SK-N-SH (cell line): ENCODE measurements around the gene CLIC5. TPM values are rescaled to one million over a fixed set of nuclear protein-coding genes. Genes with fewer than 3 reads are reported as not detected.
A peak's percentile ranks its signal among the peaks of the same experiment; 100 is the strongest.

Experiments
- CTCF ChIA-PET: fragments of 300-600, 350-600 bp; formaldehyde crosslinking; extraction: SDS; loops from one replicate; lab custom pipeline; 2021; lab: Yijun Ruan, JAX
- POLR2A ChIA-PET: fragments of 350-600 bp; sonication (Branson Sonifier 250); formaldehyde crosslinking; extraction: SDS; loops from one replicate; lab custom pipeline; 2020; ENCODE audit warnings: antibody characterized with exemption, inconsistent platforms; lab: Yijun Ruan, JAX
- DNase-seq: peaks from one replicate; pipeline ENCODE4 v3.0.0; 2012
- H2AFZ ChIP-seq: fragments of 200-600 bp; sonication (generic); 2 replicates; pipeline ENCODE4 v1.8.1; 2016; ENCODE audit warnings: antibody characterized with exemption, mild to moderate bottlenecking, low read depth
- H3F3A ChIP-seq: fragments of 200-600 bp; sonication (generic); replicated peaks from 2 replicates; pipeline ENCODE3; 2016; ENCODE audit warnings: antibody characterized with exemption, mild to moderate bottlenecking; ENCODE audit not compliant: insufficient read depth
- H3K27ac ChIP-seq, 2 experiments: fragments of 200-500 bp in 1 of 2; fragments of 200-600 bp in 1 of 2; sonication (Bioruptor generic) in 1 of 2; sonication (generic), shearing (Covaris generic) in 1 of 2; 2 replicates each; pipeline versions ENCODE4 v1.5.1 to v1.6.1; 2014 to 2016; ENCODE audit warnings: low read depth in 2 of 2, inconsistent platforms in 1 of 2, low read length in 1 of 2, mild to moderate bottlenecking in 1 of 2, mixed read lengths in 1 of 2
- H3K27me3 ChIP-seq: fragments of 200-600 bp; sonication (generic), shearing (Covaris generic); 2 replicates; pipeline ENCODE4 v1.6.1; 2016; ENCODE audit warnings: mixed run types; ENCODE audit not compliant: insufficient read depth
- H3K36me3 ChIP-seq, 2 experiments: fragments of 200-500 bp in 1 of 2; fragments of 200-600 bp in 1 of 2; sonication (Bioruptor generic) in 1 of 2; sonication (generic) in 1 of 2; replicated peaks in 1 of 2; 2 replicates each; pipeline versions ENCODE3 to v1.5.1; 2014 to 2016; ENCODE audit warnings: low read length in 1 of 2, mild to moderate bottlenecking in 1 of 2; ENCODE audit not compliant: insufficient read depth in 2 of 2, control insufficient read depth in 1 of 2
- H3K4me1 ChIP-seq, 2 experiments: fragments of 200-500 bp in 1 of 2; fragments of 200-600 bp in 1 of 2; sonication (Bioruptor generic) in 1 of 2; sonication (generic), shearing (Covaris generic) in 1 of 2; 2 replicates each; pipeline versions ENCODE4 v1.5.1 to v1.6.1; 2014 to 2016; ENCODE audit warnings: low read depth in 1 of 2, low read length in 1 of 2, mixed run types in 1 of 2; ENCODE audit not compliant: insufficient read depth in 2 of 2, control insufficient read depth in 1 of 2
- H3K4me2 ChIP-seq: fragments of 200-600 bp; sonication (generic), shearing (Covaris generic); 2 replicates; pipeline ENCODE4 v1.6.1; 2017; ENCODE audit warnings: mixed run types
- H3K4me3 ChIP-seq, 2 experiments: fragments of 200-500 bp in 1 of 2; fragments of 200-600 bp in 1 of 2; sonication (Bioruptor generic) in 1 of 2; sonication (generic), shearing (Covaris generic) in 1 of 2; 2 replicates each; pipeline versions ENCODE4 v1.5.1 to v1.8.1; 2014 to 2016; ENCODE audit warnings: low read depth in 2 of 2, inconsistent platforms in 1 of 2, low read length in 1 of 2, mild to moderate bottlenecking in 1 of 2, mixed read lengths in 1 of 2, moderate library complexity in 1 of 2
- H3K79me2 ChIP-seq: fragments of 200-600 bp; sonication (generic); 2 replicates; pipeline ENCODE4 v1.8.1; 2017; ENCODE audit warnings: mild to moderate bottlenecking; ENCODE audit not compliant: insufficient read depth
- H3K9ac ChIP-seq: fragments of 200-600 bp; sonication (generic); 2 replicates; pipeline ENCODE4 v1.6.1; 2017; ENCODE audit warnings: mixed run types
- H3K9me2 ChIP-seq: fragments of 200-600 bp; sonication (generic); 2 replicates; pipeline ENCODE4 v1.6.1; 2017; ENCODE audit warnings: mixed run types
- H3K9me3 ChIP-seq: fragments of 200-600 bp; sonication (generic); 2 replicates; pipeline ENCODE4 v1.6.1; 2017; ENCODE audit warnings: mixed run types, mild to moderate bottlenecking, moderate library complexity
- H4K20me1 ChIP-seq: fragments of 200-600 bp; sonication (generic); 2 replicates; pipeline ENCODE4 v1.6.1; 2017; ENCODE audit warnings: mild to moderate bottlenecking, mixed run types; ENCODE audit not compliant: insufficient read depth
- CHD2 ChIP-seq: fragments of 150-350 bp; IDR thresholded peaks from 2 replicates; pipeline ENCODE4 v1.6.1; 2018; ENCODE audit warnings: low read length; ENCODE audit not compliant: partially characterized antibody
- ELF1 ChIP-seq: IDR thresholded peaks from 2 replicates; pipeline ENCODE4 v1.4.0; 2012
- EP300 ChIP-seq, 2 experiments: IDR thresholded peaks; 2 replicates each; pipeline versions ENCODE4 v1.4.0 to v1.6.1; 2012; ENCODE audit warnings: borderline replicate concordance in 1 of 2, low read depth in 1 of 2, low read length in 1 of 2
- FOSL2 ChIP-seq: IDR thresholded peaks from 2 replicates; pipeline ENCODE4 v1.4.0; 2012; ENCODE audit warnings: low read depth, mild to moderate bottlenecking, moderate library complexity, borderline replicate concordance
- FOXJ3 ChIP-seq: sonication (generic); formaldehyde crosslinking; IDR thresholded peaks from 2 replicates; pipeline ENCODE4 v1.5.1; 2020; ENCODE audit warnings: mild to moderate bottlenecking, missing genetic modification reagents
- GATA2 ChIP-seq: sonication (generic); formaldehyde crosslinking; IDR thresholded peaks from 2 replicates; pipeline ENCODE4 v1.5.0; 2020; ENCODE audit warnings: mild to moderate bottlenecking, missing genetic modification reagents
- IRF3 ChIP-seq: fragments of 150-350 bp; IDR thresholded peaks from 2 replicates; pipeline ENCODE4 v1.6.1; 2016; ENCODE audit warnings: mild to moderate bottlenecking, low read depth, low read length
- JUND ChIP-seq: IDR thresholded peaks from 2 replicates; pipeline ENCODE4 v1.4.0; 2012
- MXI1 ChIP-seq: IDR thresholded peaks from 2 replicates; pipeline ENCODE4 v1.6.1; 2012; ENCODE audit warnings: mild to moderate bottlenecking, low read depth, low read length, improper control_type of control experiment
- NFIC ChIP-seq: IDR thresholded peaks from 2 replicates; pipeline ENCODE4 v1.4.0; 2012; ENCODE audit warnings: borderline replicate concordance
- NRF1 ChIP-seq: IDR thresholded peaks from 2 replicates; pipeline ENCODE4 v1.6.1; 2012; ENCODE audit warnings: low read depth, mild to moderate bottlenecking, low read length
- PBX3 ChIP-seq: IDR thresholded peaks from 2 replicates; pipeline ENCODE4; 2012
- RAD21 ChIP-seq: IDR thresholded peaks from 2 replicates; pipeline ENCODE4 v1.6.1; 2012; ENCODE audit warnings: mild to moderate bottlenecking, low read length
- REST ChIP-seq: IDR thresholded peaks from 2 replicates; pipeline ENCODE4 v1.6.1; 2012; ENCODE audit warnings: mild to moderate bottlenecking, low read depth, low read length, moderate library complexity
- RFX5 ChIP-seq: IDR thresholded peaks from 2 replicates; pipeline ENCODE4 v1.6.1; 2012; ENCODE audit warnings: mild to moderate bottlenecking, improper control_type of control experiment, low read length
- TAF1 ChIP-seq: IDR thresholded peaks from 2 replicates; pipeline ENCODE4 v1.6.1; 2012; ENCODE audit warnings: low read depth, mild to moderate bottlenecking, low read length, moderate library complexity, borderline replicate concordance
- TCF12 ChIP-seq: IDR thresholded peaks from 2 replicates; pipeline ENCODE4 v1.4.0; 2012
- TEAD4 ChIP-seq: IDR thresholded peaks from 2 replicates; pipeline ENCODE4 v1.4.0; 2012; ENCODE audit warnings: mild to moderate bottlenecking, borderline replicate concordance; ENCODE audit not compliant: insufficient read depth
- USF2 ChIP-seq: fragments of 150-350 bp; IDR thresholded peaks from 2 replicates; pipeline ENCODE4 v1.6.1; 2017; ENCODE audit warnings: antibody characterized with exemption, low read length, low read depth, borderline replicate concordance
- YY1 ChIP-seq: IDR thresholded peaks from 2 replicates; pipeline ENCODE4 v1.4.0; 2012; ENCODE audit warnings: low read depth, mild to moderate bottlenecking
- WGBS: methylation state at CpG from one replicate; pipeline ENCODE4 v1.1.6; 2017; ENCODE audit warnings: low lambda C conversion rate; 5-methylcytosine and 5-hydroxymethylcytosine counted together
- polyA plus RNA-seq, 3 experiments: library from polyadenylated mRNA; depleted of rRNA; stranded (reverse); fragments of >200 nt; gene quantifications; 2 replicates each; pipeline ENCODE4 v1.2.3, GENCODE V29; 2012

CLIC5 gene
- polyA plus RNA-seq, 1 of the 3 experiments (the other 2 are of a cell fraction): 0.03 TPM

GRCh38 chr6:45845567-45845966 is 170.1 kb downstream of the CLIC5 start:
- no peaks in the 10 kb centered on the region for H3K4me1 ChIP-seq
- H2AFZ ChIP-seq: no peak overlapping the region
- H3K79me2 ChIP-seq: no peaks in the 10 kb centered on the region
- 11% methylated on average over 1 of the region's 1 CpG for WGBS
- TF ChIP-seq USF2 (no peak), FOXJ3 (CRISPR knock-in tag) (no peak), PBX3 (peak; percentile 35; the same call in 1 of the 2 replicates), FOSL2 (0 out of 2 replicates have a peak, but pooled peaks have one; percentile 3), RFX5 (no peak), REST (no peak), JUND (0 out of 2 replicates have a peak, but pooled peaks have one; percentile 15), NRF1 (no peak), RAD21 (no peak), ELF1 (no peak), TCF12 (peak; percentile 33; the same call in 1 of the 2 replicates), TAF1 (no peak), NFIC (peak; percentile 39; the same call in 1 of the 2 replicates), YY1 (no peak), MXI1 (no peak), CHD2 (no peak), EP300 (IDR thresholded peaks at IDR 0.05; ENCODE audit: borderline replicate concordance in 1 of 2, low read depth in 1 of 2, low read length in 1 of 2) (no peak), GATA2 (no peak), IRF3 (no peak), TEAD4 (no peak)
- no peaks in the 10 kb centered on the region for H4K20me1 ChIP-seq
- no peak overlapping the region for H3K4me3 ChIP-seq
- H3F3A ChIP-seq: peaks cover 9% of the 10 kb centered on the region
- no peak overlapping the region for H3K9ac ChIP-seq
- no peaks in the 10 kb centered on the region for H3K36me3 ChIP-seq
- H3K27me3 ChIP-seq: peaks cover 8% of the 10 kb centered on the region; the same call in 1 of the 2 replicates
- no peak overlapping the region for H3K27ac ChIP-seq
- no peak overlapping the region for H3K4me2 ChIP-seq
- CTCF ChIA-PET: no interaction called here
- H3K9me3 ChIP-seq: no peaks in the 10 kb centered on the region
- H3K9me2 ChIP-seq: no peaks in the 10 kb centered on the region
- POLR2A ChIA-PET: no interaction called here
- DNase-seq: no peak
